Panc1 (cell line): ENCODE results near the gene CRTC1. TPM values are rescaled to one million over a fixed set of nuclear protein-coding genes. Genes with fewer than 3 reads are reported as not detected.

Experiments used
- ATAC-seq: fragments of 200-7000 bp; cut with Tn5 transposase; 2 replicates; pipeline ENCODE4 v1.9.1; 2020; ENCODE audit warnings: mild to moderate bottlenecking, moderate library complexity
- BruUV-seq: library from RNA; stranded (reverse); fragments of 400-500 nt; replicated peaks from 2 replicates; lab custom pipeline; 2021; lab: Mats Ljungman, UMichigan
- CTCF ChIA-PET: fragments of 300-600 bp; sonication (Branson Sonifier 250); formaldehyde crosslinking; loops from one replicate; lab custom pipeline; 2022; ENCODE audit warnings: antibody characterized with exemption; lab: Charles Lee
- POLR2A ChIA-PET: fragments of 300-600 bp; sonication (Branson Sonifier 250); formaldehyde crosslinking; loops from one replicate; lab custom pipeline; 2022; ENCODE audit warnings: antibody characterized with exemption; lab: Charles Lee
- DNase-seq: peaks from one replicate; pipeline ENCODE4 v3.0.0-alpha.2; 2010; ENCODE audit warnings: low read depth, low spot score
- H3K27ac ChIP-seq: 2 replicates; pipeline ENCODE4 v1.5.1; 2011; ENCODE audit warnings: mild to moderate bottlenecking, low read length, inconsistent platforms
- H3K27me3 ChIP-seq: fragments of 200-500 bp; sonication (Bioruptor generic); 2 replicates; pipeline ENCODE4 v1.6.0; 2014; ENCODE audit warnings: low read length, inconsistent platforms; ENCODE audit not compliant: control insufficient read depth, insufficient read depth
- H3K36me3 ChIP-seq: fragments of 200-500 bp; sonication (Bioruptor generic); 2 replicates; pipeline ENCODE4 v1.5.1; 2014; ENCODE audit warnings: inconsistent platforms, mild to moderate bottlenecking, low read length, moderate library complexity; ENCODE audit not compliant: control insufficient read depth, insufficient read depth
- H3K4me1 ChIP-seq: 2 replicates; pipeline ENCODE4 v1.5.1; 2011; ENCODE audit warnings: inconsistent platforms, mild to moderate bottlenecking, low read length, moderate library complexity; ENCODE audit not compliant: control insufficient read depth, insufficient read depth
- H3K4me3 ChIP-seq, 2 experiments: 2 replicates each; pipeline ENCODE4 v1.5.1; 2011 to 2012; ENCODE audit warnings: low read depth in 2 of 2, low read length in 2 of 2, mild to moderate bottlenecking in 2 of 2, inconsistent platforms in 1 of 2, moderate library complexity in 1 of 2
- H3K9me3 ChIP-seq: fragments of 200-500 bp; sonication (Bioruptor generic); 2 replicates; pipeline ENCODE4 v1.5.1; 2014; ENCODE audit warnings: low read depth, mild to moderate bottlenecking, inconsistent platforms, low read length, moderate library complexity; ENCODE audit not compliant: control insufficient read depth, insufficient read depth
- POLR2AphosphoS5 ChIP-seq: IDR thresholded peaks from 2 replicates; pipeline ENCODE4 v1.6.1; 2012; ENCODE audit warnings: mild to moderate bottlenecking, low read depth, low read length, moderate library complexity
- SIN3A ChIP-seq: IDR thresholded peaks from 2 replicates; pipeline ENCODE4 v1.6.1; 2012; ENCODE audit warnings: low read depth, mild to moderate bottlenecking, low read length, moderate library complexity, borderline replicate concordance; ENCODE audit not compliant: insufficient read depth
- TCF7L2 ChIP-seq: IDR thresholded peaks from 2 replicates; pipeline ENCODE4 v1.6.1; 2011; ENCODE audit warnings: mild to moderate bottlenecking, low read depth, low read length, inconsistent platforms
- in situ Hi-C: cut with HindIII; loops from 2 replicates; pipeline ENCODE4 v1.10.0; 2016; ENCODE audit warnings: low sequenced_read_pairs, low pct_unique_long_range_greater_than_20kb
- intact Hi-C: fragments of 100-400 bp; cut with micrococcal nuclease; formaldehyde crosslinking; loops from one replicate; pipeline ENCODE4 v1.10.0; 2022; ENCODE audit not compliant: unreplicated experiment
- total RNA-seq: library from RNA; stranded (reverse); gene quantifications from one replicate; pipeline ENCODE4 v1.2.1, GENCODE V29; 2021; ENCODE audit not compliant: unreplicated experiment
- TF ChIP-seq, protein P1 (sequence below): fragments of 450-650 bp; IDR thresholded peaks from 2 replicates; pipeline ENCODE4 v1.5.1; 2017; ENCODE audit warnings: mild to moderate bottlenecking
- TF ChIP-seq, protein P2 (sequence below), 2 experiments: IDR thresholded peaks; 2 replicates each; pipeline ENCODE4 v1.6.1; 2011 to 2012; ENCODE audit warnings: low read depth in 2 of 2, control low read depth in 1 of 2, low read length in 1 of 2, mild to moderate bottlenecking in 1 of 2, moderate library complexity in 1 of 2; ENCODE audit not compliant: insufficient read depth in 1 of 2

Gene CRTC1
- total RNA-seq, 1 experiment from 2014 or later = 18.2 TPM

DNA sequence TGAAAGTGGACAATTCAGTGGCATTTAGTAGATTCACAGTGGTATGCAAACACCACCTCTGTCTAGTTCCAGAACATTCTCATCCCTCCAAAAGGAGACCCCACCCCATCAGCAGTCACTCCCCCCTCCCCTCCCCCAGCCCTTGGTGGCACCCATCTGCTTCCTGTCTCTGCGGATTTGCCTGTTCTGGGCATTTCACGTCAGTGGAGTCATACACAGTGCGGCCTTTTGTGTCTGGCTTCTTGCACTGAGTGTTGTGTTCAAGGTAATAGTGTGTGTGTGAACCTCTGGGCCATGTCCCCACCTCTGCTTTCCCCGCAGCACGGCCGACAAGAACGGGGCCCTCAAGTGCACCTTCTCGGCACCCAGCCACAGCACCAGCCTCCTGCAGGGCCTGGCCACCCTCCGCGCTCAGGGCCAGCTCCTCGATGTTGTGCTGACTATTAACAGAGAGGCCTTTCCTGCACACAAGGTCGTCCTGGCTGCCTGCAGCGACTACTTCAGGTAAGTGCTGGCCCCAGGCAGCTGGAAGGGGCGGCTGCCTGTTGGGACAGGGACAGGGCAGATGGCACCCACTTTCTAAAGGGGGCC lies 19.4 kb upstream of the CRTC1 start:
- in situ Hi-C loops = no loop called here
- POLR2A ChIA-PET = no interaction called here

DNA sequence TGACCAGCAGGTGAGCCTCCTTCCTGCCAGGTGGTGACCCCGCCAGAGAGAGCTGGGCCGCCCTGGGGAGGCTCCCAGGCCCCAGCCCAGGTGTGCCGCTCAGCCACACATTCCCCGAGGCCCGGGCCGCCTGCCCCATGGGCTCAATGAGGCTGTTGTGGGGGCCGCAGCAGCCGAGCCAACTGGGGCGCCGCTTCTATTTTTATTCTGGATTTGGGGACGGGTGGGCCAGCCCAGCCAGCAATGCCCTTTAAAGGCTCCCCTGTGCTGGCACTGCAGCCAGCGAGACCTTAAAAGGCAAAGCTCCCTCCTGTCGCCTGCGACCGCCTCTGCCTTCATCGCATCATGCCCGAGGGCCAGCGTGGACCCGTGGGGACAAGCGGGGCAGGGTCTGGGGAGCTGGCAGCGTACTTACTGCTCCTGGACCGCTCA lies 17.7 kb upstream of the CRTC1 start:
- Histone ChIP-seq H3K27me3 (no peaks in the 10 kb centered on the region), H3K9me3 (no peaks in the 10 kb centered on the region), H3K27ac (no peak overlapping the region), H3K4me3 (no peak overlapping the region), H3K4me1 (no peaks in the 10 kb centered on the region), H3K36me3 (no peaks in the 10 kb centered on the region)
- intact Hi-C loops (no loop called here), in situ Hi-C loops (no loop called here)
- TF ChIP-seq SIN3A (no peak), POLR2AphosphoS5 (no peak), TCF7L2 (no peak)
- TF ChIP-seq, protein P1, sequence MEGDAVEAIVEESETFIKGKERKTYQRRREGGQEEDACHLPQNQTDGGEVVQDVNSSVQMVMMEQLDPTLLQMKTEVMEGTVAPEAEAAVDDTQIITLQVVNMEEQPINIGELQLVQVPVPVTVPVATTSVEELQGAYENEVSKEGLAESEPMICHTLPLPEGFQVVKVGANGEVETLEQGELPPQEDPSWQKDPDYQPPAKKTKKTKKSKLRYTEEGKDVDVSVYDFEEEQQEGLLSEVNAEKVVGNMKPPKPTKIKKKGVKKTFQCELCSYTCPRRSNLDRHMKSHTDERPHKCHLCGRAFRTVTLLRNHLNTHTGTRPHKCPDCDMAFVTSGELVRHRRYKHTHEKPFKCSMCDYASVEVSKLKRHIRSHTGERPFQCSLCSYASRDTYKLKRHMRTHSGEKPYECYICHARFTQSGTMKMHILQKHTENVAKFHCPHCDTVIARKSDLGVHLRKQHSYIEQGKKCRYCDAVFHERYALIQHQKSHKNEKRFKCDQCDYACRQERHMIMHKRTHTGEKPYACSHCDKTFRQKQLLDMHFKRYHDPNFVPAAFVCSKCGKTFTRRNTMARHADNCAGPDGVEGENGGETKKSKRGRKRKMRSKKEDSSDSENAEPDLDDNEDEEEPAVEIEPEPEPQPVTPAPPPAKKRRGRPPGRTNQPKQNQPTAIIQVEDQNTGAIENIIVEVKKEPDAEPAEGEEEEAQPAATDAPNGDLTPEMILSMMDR = no peak
- TF ChIP-seq, protein P2, sequence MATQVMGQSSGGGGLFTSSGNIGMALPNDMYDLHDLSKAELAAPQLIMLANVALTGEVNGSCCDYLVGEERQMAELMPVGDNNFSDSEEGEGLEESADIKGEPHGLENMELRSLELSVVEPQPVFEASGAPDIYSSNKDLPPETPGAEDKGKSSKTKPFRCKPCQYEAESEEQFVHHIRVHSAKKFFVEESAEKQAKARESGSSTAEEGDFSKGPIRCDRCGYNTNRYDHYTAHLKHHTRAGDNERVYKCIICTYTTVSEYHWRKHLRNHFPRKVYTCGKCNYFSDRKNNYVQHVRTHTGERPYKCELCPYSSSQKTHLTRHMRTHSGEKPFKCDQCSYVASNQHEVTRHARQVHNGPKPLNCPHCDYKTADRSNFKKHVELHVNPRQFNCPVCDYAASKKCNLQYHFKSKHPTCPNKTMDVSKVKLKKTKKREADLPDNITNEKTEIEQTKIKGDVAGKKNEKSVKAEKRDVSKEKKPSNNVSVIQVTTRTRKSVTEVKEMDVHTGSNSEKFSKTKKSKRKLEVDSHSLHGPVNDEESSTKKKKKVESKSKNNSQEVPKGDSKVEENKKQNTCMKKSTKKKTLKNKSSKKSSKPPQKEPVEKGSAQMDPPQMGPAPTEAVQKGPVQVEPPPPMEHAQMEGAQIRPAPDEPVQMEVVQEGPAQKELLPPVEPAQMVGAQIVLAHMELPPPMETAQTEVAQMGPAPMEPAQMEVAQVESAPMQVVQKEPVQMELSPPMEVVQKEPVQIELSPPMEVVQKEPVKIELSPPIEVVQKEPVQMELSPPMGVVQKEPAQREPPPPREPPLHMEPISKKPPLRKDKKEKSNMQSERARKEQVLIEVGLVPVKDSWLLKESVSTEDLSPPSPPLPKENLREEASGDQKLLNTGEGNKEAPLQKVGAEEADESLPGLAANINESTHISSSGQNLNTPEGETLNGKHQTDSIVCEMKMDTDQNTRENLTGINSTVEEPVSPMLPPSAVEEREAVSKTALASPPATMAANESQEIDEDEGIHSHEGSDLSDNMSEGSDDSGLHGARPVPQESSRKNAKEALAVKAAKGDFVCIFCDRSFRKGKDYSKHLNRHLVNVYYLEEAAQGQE (IDR thresholded peaks at IDR 0.05; ENCODE audit: insufficient read depth in 1 of 2, low read depth in 2 of 2, low read length in 1 of 2) = no peak
- ATAC-seq (no peak), DNase-seq (no peak)
- no TSS peak for BruUV-seq
- ChIA-PET CTCF (no interaction called here), POLR2A (interaction anchor here (0.6 kb wide), 1 partner anchor 59 kb away, joined by 3 read pairs; the partner anchor contains the start of gene CRLF1)

More for the DNA sequence above, 19.4 kb upstream of the CRTC1 start:
- no TSS peak for BruUV-seq
- TF ChIP-seq, protein P2 (IDR thresholded peaks at IDR 0.05; ENCODE audit: insufficient read depth in 1 of 2, low read depth in 2 of 2, low read length in 1 of 2) = no peak
- TF ChIP-seq, protein P1 = no peak
- TF ChIP-seq TCF7L2 = no peak
- TF ChIP-seq SIN3A = no peak
- TF ChIP-seq POLR2AphosphoS5 = no peak
- no peak overlapping the region for H3K27ac ChIP-seq
- ATAC-seq (no peak), DNase-seq (no peak)
- intact Hi-C loops = no loop called here
- H3K36me3 ChIP-seq = no peaks in the 10 kb centered on the region
- H3K4me1 ChIP-seq = peaks cover 4% of the 10 kb centered on the region; the same call in 1 of the 2 replicates
- no peak overlapping the region for H3K4me3 ChIP-seq
- no peaks in the 10 kb centered on the region for H3K27me3 ChIP-seq
- no peaks in the 10 kb centered on the region for H3K9me3 ChIP-seq
- CTCF ChIA-PET = interaction anchor here (0.7 kb wide), 2 partner anchors 9 to 565 kb away, joined by 3 to 4 read pairs; no protein-coding TSS in a partner anchor
